Body of pancreas (tissue), 4 donors: ENCODE measurements around the gene SHROOM2.

Experiments used
- CTCF ChIP-seq, 7 experiments: fragments of 450-650 bp in 4 of 7; fragments of 200-600 bp in 3 of 7; sonication (generic) in 3 of 7; IDR thresholded peaks; one replicate each; pipeline ENCODE4 v1.5.1; 2016 to 2019; ENCODE audit warnings: antibody characterized with exemption in 7 of 7
- POLR2A ChIP-seq, 3 donors: fragments of 450-650 bp; IDR thresholded peaks; one replicate each; pipeline ENCODE4 v1.6.1; 2016; ENCODE audit warnings: antibody characterized with exemption in 3 of 3, mild to moderate bottlenecking in 2 of 3

- TF ChIP-seq CTCF (IDR thresholded peaks at IDR 0.05): no peak
- TF ChIP-seq POLR2A (IDR thresholded peaks at IDR 0.05): no peak
Measured at GRCh38 chrX:9943420-9943819, 157.2 kb downstream of the SHROOM2 start.
